OCI-LY1 (cell line): Measurements from ENCODE around the gene C4orf17.

ENCODE experiments used
- H2AFZ ChIP-seq: fragments of 200-600 bp; sonication (generic), shearing (Covaris generic); 2 replicates; pipeline ENCODE4 v1.6.0; 2014; ENCODE audit warnings: antibody characterized with exemption, mild to moderate bottlenecking, low read length
- H3F3A ChIP-seq: fragments of 200-600 bp; sonication (generic), shearing (Covaris generic); 2 replicates; pipeline ENCODE4 v1.6.0; 2014; ENCODE audit warnings: mild to moderate bottlenecking, antibody characterized with exemption, low read length, moderate library complexity; ENCODE audit not compliant: insufficient read depth
- H3K27ac ChIP-seq: fragments of 200-600 bp; sonication (generic); 2 replicates; pipeline ENCODE4 v1.5.1; 2014; ENCODE audit warnings: low read length, mixed run types, mild to moderate bottlenecking, low read depth; ENCODE audit not compliant: poor library complexity, severe bottlenecking
- H3K27me3 ChIP-seq: fragments of 200-600 bp; sonication (generic); 2 replicates; pipeline ENCODE4 v1.6.0; 2014; ENCODE audit warnings: antibody characterized with exemption, mild to moderate bottlenecking, low read length, moderate library complexity; ENCODE audit not compliant: insufficient read depth
- H3K36me3 ChIP-seq: fragments of 200-600 bp; sonication (generic); 2 replicates; pipeline ENCODE4 v1.6.1; 2014; ENCODE audit warnings: mild to moderate bottlenecking, antibody characterized with exemption, low read length, moderate library complexity, mixed read lengths; ENCODE audit not compliant: insufficient read depth
- H3K4me1 ChIP-seq: fragments of 200-600 bp; sonication (generic); 2 replicates; pipeline ENCODE4 v1.5.1; 2014; ENCODE audit warnings: mild to moderate bottlenecking, low read length, moderate library complexity; ENCODE audit not compliant: insufficient read depth, severe bottlenecking
- H3K4me2 ChIP-seq: fragments of 200-600 bp; sonication (generic), shearing (Covaris generic); 2 replicates; pipeline ENCODE4 v1.6.1; 2014; ENCODE audit warnings: low read length
- H3K4me3 ChIP-seq: fragments of 200-600 bp; sonication (generic); 2 replicates; pipeline ENCODE4 v1.5.1; 2014; ENCODE audit warnings: low read length, low read depth, mild to moderate bottlenecking, mixed read lengths; ENCODE audit not compliant: poor library complexity, severe bottlenecking
- H3K79me2 ChIP-seq: fragments of 200-600 bp; shearing (Covaris generic); 2 replicates; pipeline ENCODE4 v1.6.1; 2016; ENCODE audit warnings: mixed run types, low read length, mixed read lengths; ENCODE audit not compliant: insufficient read depth
- H3K9ac ChIP-seq: fragments of 200-600 bp; sonication (generic), shearing (Covaris generic); 2 replicates; pipeline ENCODE4 v1.6.1; 2014; ENCODE audit warnings: mild to moderate bottlenecking, low read length, mixed read lengths
- H3K9me2 ChIP-seq: fragments of 200-600 bp; sonication (generic), shearing (Covaris generic); 2 replicates; pipeline ENCODE4 v1.6.1; 2014; ENCODE audit warnings: low read depth, mild to moderate bottlenecking, low read length, mixed read lengths
- H3K9me3 ChIP-seq: fragments of 200-600 bp; shearing (Covaris generic); 2 replicates; pipeline ENCODE4 v1.6.1; 2014; ENCODE audit warnings: low read length, mixed read lengths
- H4K20me1 ChIP-seq: fragments of 200-600 bp; sonication (generic), shearing (Covaris generic); 2 replicates; pipeline ENCODE4 v1.6.0; 2016; ENCODE audit warnings: mild to moderate bottlenecking, low read length; ENCODE audit not compliant: insufficient read depth
- EZH2 ChIP-seq: fragments of 200-600 bp; sonication (generic), shearing (Covaris generic); IDR thresholded peaks from 2 replicates; pipeline ENCODE4 v1.8.0; 2017; ENCODE audit warnings: borderline replicate concordance, mixed run types, mild to moderate bottlenecking, antibody characterized with exemption, low read length, moderate library complexity, mixed read lengths
- TF ChIP-seq, protein P1 (sequence below): fragments of 200-600 bp; sonication (generic), shearing (Covaris generic); IDR thresholded peaks from 2 replicates; pipeline ENCODE4 v1.5.1; 2017; ENCODE audit warnings: mild to moderate bottlenecking, antibody characterized with exemption, low read length, moderate library complexity, mixed read lengths

The C4orf17 gene

DNA sequence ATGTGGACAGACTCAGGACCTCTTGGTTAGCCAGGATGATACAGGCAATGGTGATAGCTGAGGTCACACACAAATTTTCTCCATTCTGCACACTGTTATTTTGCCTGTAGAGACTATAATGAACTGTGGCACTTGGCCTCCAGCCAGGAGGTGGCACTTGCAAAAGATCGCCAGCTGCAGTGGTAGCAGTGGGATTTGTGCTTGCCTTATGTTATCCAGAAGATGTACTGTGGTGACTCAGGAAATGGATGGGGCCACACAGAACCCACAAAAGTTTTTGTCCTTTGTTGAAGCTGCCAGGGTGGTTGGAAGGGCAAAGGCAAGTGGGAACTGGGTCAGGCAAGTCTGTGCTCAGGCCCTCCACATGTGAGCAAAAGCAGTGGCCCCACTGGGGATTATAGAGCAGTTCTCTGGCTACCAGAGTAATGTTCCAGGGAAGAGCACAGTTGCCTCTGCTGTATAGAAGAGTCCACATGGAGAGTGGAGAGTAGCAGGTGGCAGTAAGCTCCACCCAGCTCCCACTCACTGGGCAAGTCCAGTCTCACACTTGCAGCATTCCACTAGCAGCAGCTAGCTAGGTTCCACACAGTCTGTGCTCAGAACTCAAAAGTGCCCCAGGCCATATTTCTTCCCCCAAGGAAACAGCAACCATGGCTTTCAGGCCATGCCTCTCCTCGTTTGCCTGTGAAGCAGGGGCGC, 5.9 kb upstream of the C4orf17 start:
- Histone ChIP-seq H3K9ac (no peak overlapping the region), H3F3A (no peaks in the 10 kb centered on the region), H4K20me1 (no peaks in the 10 kb centered on the region), H3K4me2 (no peak overlapping the region), H3K4me1 (no peaks in the 10 kb centered on the region), H3K27ac (no peak overlapping the region), H3K36me3 (no peaks in the 10 kb centered on the region), H3K9me2 (no peaks in the 10 kb centered on the region), H3K27me3 (no peaks in the 10 kb centered on the region), H3K4me3 (no peak overlapping the region), H2AFZ (no peak overlapping the region), H3K79me2 (no peaks in the 10 kb centered on the region), H3K9me3 (no peaks in the 10 kb centered on the region)
- TF ChIP-seq, protein P1, sequence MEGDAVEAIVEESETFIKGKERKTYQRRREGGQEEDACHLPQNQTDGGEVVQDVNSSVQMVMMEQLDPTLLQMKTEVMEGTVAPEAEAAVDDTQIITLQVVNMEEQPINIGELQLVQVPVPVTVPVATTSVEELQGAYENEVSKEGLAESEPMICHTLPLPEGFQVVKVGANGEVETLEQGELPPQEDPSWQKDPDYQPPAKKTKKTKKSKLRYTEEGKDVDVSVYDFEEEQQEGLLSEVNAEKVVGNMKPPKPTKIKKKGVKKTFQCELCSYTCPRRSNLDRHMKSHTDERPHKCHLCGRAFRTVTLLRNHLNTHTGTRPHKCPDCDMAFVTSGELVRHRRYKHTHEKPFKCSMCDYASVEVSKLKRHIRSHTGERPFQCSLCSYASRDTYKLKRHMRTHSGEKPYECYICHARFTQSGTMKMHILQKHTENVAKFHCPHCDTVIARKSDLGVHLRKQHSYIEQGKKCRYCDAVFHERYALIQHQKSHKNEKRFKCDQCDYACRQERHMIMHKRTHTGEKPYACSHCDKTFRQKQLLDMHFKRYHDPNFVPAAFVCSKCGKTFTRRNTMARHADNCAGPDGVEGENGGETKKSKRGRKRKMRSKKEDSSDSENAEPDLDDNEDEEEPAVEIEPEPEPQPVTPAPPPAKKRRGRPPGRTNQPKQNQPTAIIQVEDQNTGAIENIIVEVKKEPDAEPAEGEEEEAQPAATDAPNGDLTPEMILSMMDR: no peak
- no peak for TF ChIP-seq EZH2

DNA sequence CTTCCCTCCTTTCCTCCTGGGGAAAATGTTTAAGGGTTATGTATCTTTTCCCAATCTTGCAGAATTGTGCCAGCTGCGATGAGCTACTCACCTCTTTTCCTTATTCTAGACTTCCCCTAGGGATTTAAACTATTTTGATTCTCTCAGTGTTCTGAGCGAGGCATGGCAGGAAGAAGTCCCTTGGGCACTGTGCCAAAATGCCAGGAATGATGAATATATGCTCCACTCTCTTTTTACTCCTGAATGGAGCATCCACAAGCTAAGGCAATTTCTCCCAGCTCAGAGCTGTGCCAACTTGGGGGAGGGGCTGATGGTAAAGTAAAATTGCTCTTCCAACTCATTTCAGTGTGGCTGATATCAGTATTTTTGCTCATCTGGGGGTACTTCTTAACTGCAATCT, 4.0 kb upstream of the C4orf17 start:
- Histone ChIP-seq H3K27me3 (no peaks in the 10 kb centered on the region), H3K4me3 (no peak overlapping the region), H3K9me3 (no peaks in the 10 kb centered on the region), H2AFZ (no peak overlapping the region), H3F3A (no peaks in the 10 kb centered on the region), H3K4me1 (no peaks in the 10 kb centered on the region), H3K9ac (no peak overlapping the region), H3K4me2 (no peak overlapping the region), H3K27ac (no peak overlapping the region), H3K79me2 (no peaks in the 10 kb centered on the region), H3K9me2 (no peaks in the 10 kb centered on the region), H3K36me3 (no peaks in the 10 kb centered on the region), H4K20me1 (no peaks in the 10 kb centered on the region)
- TF ChIP-seq, protein P1: no peak
- TF ChIP-seq EZH2: no peak

DNA sequence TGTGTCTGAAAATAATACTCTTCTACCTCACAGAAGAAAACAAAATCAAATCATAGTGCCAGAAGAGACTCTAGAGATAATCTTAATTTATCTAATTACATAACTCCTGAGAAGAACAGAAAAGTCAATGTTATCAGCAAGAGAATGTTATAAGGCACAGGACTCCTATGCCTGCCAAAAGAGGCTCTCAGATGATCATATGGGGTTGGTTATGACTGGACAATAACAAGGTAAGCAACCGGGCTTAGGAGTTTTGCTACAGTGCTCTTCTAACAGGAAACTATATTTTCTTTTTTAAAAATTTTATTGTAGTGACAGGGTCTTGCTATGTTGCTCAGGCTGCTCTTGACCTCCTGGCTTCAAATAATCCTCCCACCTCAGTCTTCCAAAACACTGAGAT, 3.5 kb upstream of the C4orf17 start:
- Histone ChIP-seq H3K4me2 (no peak overlapping the region), H3K4me1 (no peaks in the 10 kb centered on the region)

More for the DNA sequence above, 3.5 kb upstream of the C4orf17 start:
- no peaks in the 10 kb centered on the region for H3F3A ChIP-seq
- no peak overlapping the region for H2AFZ ChIP-seq
- H3K36me3 ChIP-seq: no peaks in the 10 kb centered on the region
- no peak overlapping the region for H3K9ac ChIP-seq
- H3K9me2 ChIP-seq: no peaks in the 10 kb centered on the region
- H3K9me3 ChIP-seq: no peaks in the 10 kb centered on the region
- no peak overlapping the region for H3K27ac ChIP-seq
- TF ChIP-seq, protein P1: no peak
- TF ChIP-seq EZH2: no peak
- no peaks in the 10 kb centered on the region for H4K20me1 ChIP-seq
- no peaks in the 10 kb centered on the region for H3K79me2 ChIP-seq
- H3K27me3 ChIP-seq: no peaks in the 10 kb centered on the region
- H3K4me3 ChIP-seq: no peak overlapping the region
